T-cell (primary cell): ENCODE measurements around the gene CDC42BPG. TPM values are rescaled to one million over a fixed set of nuclear protein-coding genes. Genes with fewer than 3 reads are reported as not detected.

Source experiments
- ATAC-seq, 4 experiments: fragments of 200-7000 bp in 3 of 4; fragments of 150-1000 bp in 1 of 4; cut with Tn5 transposase; replicated peaks in 1 of 4; 1 replicate in 3 of 4; 2 replicates in 1 of 4; pipeline ENCODE4 v1.10.0; 2021; ENCODE audit warnings: moderate library complexity in 3 of 4, mild to moderate bottlenecking in 2 of 4, moderate number of reproducible peaks in 1 of 4
- CTCF ChIA-PET, 2 donors: fragments of 300-600 bp; sonication (Branson Sonifier 250); formaldehyde crosslinking; loops; one replicate each; lab custom pipeline; 2022; ENCODE audit warnings: antibody characterized with exemption in 2 of 2; lab: Charles Lee
- POLR2A ChIA-PET, 2 donors: fragments of 300-600 bp; sonication (Branson Sonifier 250); formaldehyde crosslinking; loops; one replicate each; lab custom pipeline; 2022; ENCODE audit warnings: antibody characterized with exemption in 2 of 2; lab: Charles Lee
- DNase-seq, 35 experiments: peaks; one replicate each; pipeline versions ENCODE4 v3.0.0 to v3.0.0-alpha.2; 2013 to 2023
- H3K27ac ChIP-seq: one replicate; pipeline ENCODE4 v1.5.1; 2013; ENCODE audit warnings: low read length
- H3K27me3 ChIP-seq, 2 experiments: replicated peaks in 1 of 2; 1 replicate in 1 of 2; 2 replicates in 1 of 2; pipeline versions ENCODE4 v1.6.1 to v1.7.0; 2013; ENCODE audit warnings: low read length in 1 of 2, mixed read lengths in 1 of 2; ENCODE audit not compliant: control insufficient read depth in 2 of 2, insufficient read depth in 2 of 2; ENCODE audit errors: extremely low read depth in 1 of 2
- H3K36me3 ChIP-seq, 2 donors: 1 replicate in 1 of 2; 2 replicates in 1 of 2; pipeline versions ENCODE4 v1.6.1 to v1.7.0; 2013; ENCODE audit warnings: low read length in 1 of 2; ENCODE audit not compliant: control insufficient read depth in 2 of 2, insufficient read depth in 1 of 2; ENCODE audit errors: extremely low read depth in 1 of 2
- H3K4me1 ChIP-seq, 2 experiments: 1 replicate in 1 of 2; 2 replicates in 1 of 2; pipeline versions ENCODE4 v1.6.1 to v1.7.0; 2013; ENCODE audit warnings: low read length in 2 of 2, mixed read lengths in 1 of 2; ENCODE audit not compliant: insufficient read depth in 2 of 2, control insufficient read depth in 1 of 2; ENCODE audit errors: extremely low read depth in 1 of 2
- H3K4me3 ChIP-seq, 2 donors: 1 replicate in 1 of 2; 2 replicates in 1 of 2; pipeline versions ENCODE4 v1.5.1 to v1.7.0; 2013; ENCODE audit warnings: mild to moderate bottlenecking in 2 of 2, low read length in 1 of 2, moderate library complexity in 1 of 2; ENCODE audit not compliant: control insufficient read depth in 1 of 2; ENCODE audit errors: extremely low read depth in 1 of 2
- H3K9me3 ChIP-seq: 2 replicates; pipeline ENCODE4 v1.7.0; 2013
- H3K27ac Mint-ChIP-seq, 2 donors: one replicate each; pipeline ENCODE4 v1.8.0; 2020 to 2021; ENCODE audit warnings: mild to moderate bottlenecking in 2 of 2, mixed read lengths in 2 of 2
- H3K27me3 Mint-ChIP-seq, 2 donors: one replicate each; pipeline ENCODE4 v1.8.0; 2021 to 2022; ENCODE audit warnings: mixed read lengths in 2 of 2
- H3K36me3 Mint-ChIP-seq: one replicate; pipeline ENCODE4 v1.8.0; 2021; ENCODE audit warnings: mixed read lengths
- H3K4me1 Mint-ChIP-seq, 3 donors: one replicate each; pipeline ENCODE4 v1.8.0; 2020 to 2022; ENCODE audit warnings: mixed read lengths in 3 of 3, mild to moderate bottlenecking in 1 of 3
- H3K4me3 Mint-ChIP-seq, 3 donors: one replicate each; pipeline ENCODE4 v1.8.0; 2020 to 2022; ENCODE audit warnings: mild to moderate bottlenecking in 3 of 3, mixed read lengths in 3 of 3, moderate library complexity in 3 of 3
- H3K9me3 Mint-ChIP-seq, 3 donors: one replicate each; pipeline ENCODE4 v1.8.0; 2020 to 2022; ENCODE audit warnings: mixed read lengths in 3 of 3
- WGBS: methylation state at CpG from one replicate; pipeline ENCODE4 v1.1.5; 2013; ENCODE audit warnings: missing lambda C conversion rate; ENCODE audit not compliant: insufficient coverage; 5-methylcytosine and 5-hydroxymethylcytosine counted together
- total RNA-seq, 35 experiments: library from RNA in 6 of 35; stranded (reverse) in 6 of 35; fragments of 120-200 nt in 1 of 35; gene quantifications; one replicate each; pipeline versions ENCODE4 v1.2.1 to v1.2.4 and lab custom pipeline; 2013 to 2026

Gene CDC42BPG
- total RNA-seq, 5 donors from 2014 or later (not counting 1 experiment from before 2014, with no cell fraction given), result 7.4 to 10.5 (median 9.1) TPM

DNA sequence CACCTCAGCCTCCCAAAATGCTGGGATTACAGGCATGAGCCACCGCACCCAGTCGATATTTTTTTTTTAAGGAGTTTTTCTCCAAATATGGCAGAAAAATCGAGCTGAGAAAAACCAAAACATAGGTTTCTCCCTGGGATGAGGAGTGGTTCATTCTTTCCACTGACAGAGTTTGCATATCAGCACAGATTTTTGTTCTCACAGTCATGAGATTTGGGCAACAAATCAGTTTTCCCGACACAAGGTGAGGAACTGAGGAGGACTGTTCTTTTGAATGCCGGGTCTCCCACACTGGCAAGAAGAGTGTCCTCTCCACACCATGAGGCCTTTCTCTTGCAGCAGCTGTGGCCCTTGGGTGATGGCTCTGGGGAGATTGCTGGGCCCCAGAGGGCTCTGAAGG lies 37.8 kb upstream of the CDC42BPG start:
- ChIA-PET POLR2A (interaction anchor here in 1 of 2 donors (1.0 kb wide), 1 partner anchor 23 kb away, joined by 9 read pairs; no protein-coding TSS in a partner anchor), CTCF (interaction anchor here in 1 of 2 donors (0.7 kb wide), 1 partner anchor 34 kb away, joined by 3 read pairs; no protein-coding TSS in a partner anchor)
- Histone ChIP-seq H3K4me1 (peaks cover 24 to 51% of the 10 kb centered on the region in 2 experiments), H3K4me3 (no peak overlapping the region), H3K36me3 (no peaks in the 10 kb centered on the region), H3K27me3 (no peaks in the 10 kb centered on the region), H3K27ac (no peak overlapping the region), H3K9me3 (no peaks in the 10 kb centered on the region)
- Mint-ChIP-seq H3K27ac (peak overlapping the region; percentile 16 to 27), H3K36me3 (peaks cover 2% of the 10 kb centered on the region), H3K4me3 (no peak overlapping the region), H3K9me3 (no peaks in the 10 kb centered on the region), H3K27me3 (no peaks in the 10 kb centered on the region), H3K4me1 (peaks cover 42 to 53% (median 52%) of the 10 kb centered on the region in 3 donors)
- no CpG with 5 or more reads among the region's 5 CpGs for WGBS
- ATAC-seq (no peak), DNase-seq (no peak)

DNA sequence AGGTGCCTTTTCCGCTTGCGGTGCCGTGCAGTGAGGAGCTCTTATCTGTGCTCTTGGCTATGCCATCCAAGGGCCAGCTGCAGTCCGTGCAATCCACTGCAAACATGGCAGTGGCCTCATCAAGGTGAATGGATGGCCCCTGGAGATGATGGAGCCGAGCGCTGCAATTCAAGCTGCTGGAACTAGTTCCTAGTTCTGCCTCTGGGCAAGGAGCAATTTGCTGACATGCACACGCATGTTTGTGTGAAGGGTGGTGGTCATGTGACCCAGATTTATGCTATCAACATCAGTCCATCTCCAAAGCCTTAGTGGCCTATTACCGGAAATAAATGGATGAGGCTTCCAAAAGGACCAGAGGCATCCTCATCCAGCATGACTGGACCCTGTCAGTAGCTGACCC lies 37.0 kb upstream of the CDC42BPG start:
- Mint-ChIP-seq H3K9me3 (no peaks in the 10 kb centered on the region), H3K27ac (peak overlapping the region; percentile 82 to 96), H3K4me1 (peaks cover 44 to 59% (median 57%) of the 10 kb centered on the region in 3 donors), H3K36me3 (peaks cover 10% of the 10 kb centered on the region), H3K27me3 (no peaks in the 10 kb centered on the region), H3K4me3 (peak overlapping the region in 1 of 3 donors; percentile 99)
- Histone ChIP-seq H3K9me3 (no peaks in the 10 kb centered on the region), H3K4me1 (peaks cover 24 to 57% of the 10 kb centered on the region in 2 experiments), H3K36me3 (peaks cover 0 to 2% of the 10 kb centered on the region in 2 donors), H3K27ac (no peak overlapping the region), H3K4me3 (no peak overlapping the region), H3K27me3 (no peaks in the 10 kb centered on the region)
- DNase-seq (no peak), ATAC-seq (no peak)
- 98% methylated on average over 6 of the region's 8 CpGs for WGBS
- ChIA-PET POLR2A (interaction anchor here (0.6 to 1.0 kb wide), 2 partner anchors 15 to 23 kb away, joined by 3 to 9 read pairs; no protein-coding TSS in a partner anchor), CTCF (interaction anchor here in 1 of 2 donors (0.5 kb wide), 1 partner anchor 36 kb away, joined by 4 read pairs; no protein-coding TSS in a partner anchor)

DNA sequence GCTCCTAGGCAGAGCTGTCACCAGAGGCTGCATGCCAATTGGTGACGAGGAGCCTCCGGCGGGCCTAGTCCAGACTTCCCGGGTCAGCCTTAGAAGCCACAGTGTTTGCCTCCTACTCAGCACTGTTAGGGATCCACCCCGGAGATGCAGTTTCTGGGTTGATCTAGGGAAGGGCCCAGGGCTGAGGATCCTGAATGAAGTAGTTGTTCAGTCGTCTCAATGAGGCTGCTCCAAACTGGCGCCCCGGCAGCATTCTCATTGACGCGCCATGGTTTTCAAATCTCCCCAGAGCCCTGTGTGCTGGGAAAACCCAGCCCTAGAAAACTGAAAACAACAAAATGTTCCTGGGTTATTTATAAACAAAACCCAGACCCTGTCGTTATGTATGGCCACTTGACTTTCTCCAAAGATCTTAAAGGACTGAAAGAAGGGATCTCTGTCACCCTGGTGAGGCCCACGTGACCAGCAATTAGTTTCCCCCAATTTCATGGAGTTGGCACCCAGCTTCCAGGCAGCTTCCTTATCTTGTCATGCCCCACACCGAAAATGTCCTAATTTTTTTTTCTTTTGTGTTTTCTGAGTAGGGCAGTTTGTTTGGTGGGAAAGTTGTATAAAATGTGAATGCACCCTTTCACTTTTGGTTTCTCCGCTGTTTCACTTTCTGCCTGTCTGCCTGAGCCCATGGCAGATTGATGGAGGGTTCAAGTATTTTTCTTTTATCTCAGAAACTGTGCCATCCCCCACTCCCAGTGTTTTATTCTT lies 36.0 kb upstream of the CDC42BPG start:
- Histone ChIP-seq H3K4me3 (peak overlapping the region; percentile 24 to 44), H3K36me3 (peaks cover 5 to 6% of the 10 kb centered on the region in 2 donors), H3K27me3 (no peaks in the 10 kb centered on the region), H3K27ac (peak overlapping the region; percentile 89), H3K9me3 (no peaks in the 10 kb centered on the region), H3K4me1 (peaks cover 24 to 66% of the 10 kb centered on the region in 2 experiments)
- ChIA-PET POLR2A (interaction anchor here (0.6 kb wide), 4 partner anchors 44 to 563 kb away, joined by 4 to 16 read pairs (median 6); partner anchors contain the start of gene PRDX5 (in 1 of the 2)), CTCF (interaction anchor here in 1 of 2 donors (0.6 kb wide), 1 partner anchor 64 kb away, joined by 4 read pairs; no protein-coding TSS in a partner anchor)
- Mint-ChIP-seq H3K27me3 (no peaks in the 10 kb centered on the region), H3K9me3 (no peaks in the 10 kb centered on the region), H3K4me3 (peak overlapping the region; percentile 84 to 99 (median 99)), H3K36me3 (peaks cover 20% of the 10 kb centered on the region), H3K4me1 (peaks cover 43 to 60% (median 59%) of the 10 kb centered on the region in 3 donors), H3K27ac (peak overlapping the region; percentile 96)
- 44% methylated on average over 8 of the region's 14 CpGs for WGBS
- ATAC-seq, result no peak
- DNase-seq, result peak in 1 of 35 experiments; percentile 72

DNA sequence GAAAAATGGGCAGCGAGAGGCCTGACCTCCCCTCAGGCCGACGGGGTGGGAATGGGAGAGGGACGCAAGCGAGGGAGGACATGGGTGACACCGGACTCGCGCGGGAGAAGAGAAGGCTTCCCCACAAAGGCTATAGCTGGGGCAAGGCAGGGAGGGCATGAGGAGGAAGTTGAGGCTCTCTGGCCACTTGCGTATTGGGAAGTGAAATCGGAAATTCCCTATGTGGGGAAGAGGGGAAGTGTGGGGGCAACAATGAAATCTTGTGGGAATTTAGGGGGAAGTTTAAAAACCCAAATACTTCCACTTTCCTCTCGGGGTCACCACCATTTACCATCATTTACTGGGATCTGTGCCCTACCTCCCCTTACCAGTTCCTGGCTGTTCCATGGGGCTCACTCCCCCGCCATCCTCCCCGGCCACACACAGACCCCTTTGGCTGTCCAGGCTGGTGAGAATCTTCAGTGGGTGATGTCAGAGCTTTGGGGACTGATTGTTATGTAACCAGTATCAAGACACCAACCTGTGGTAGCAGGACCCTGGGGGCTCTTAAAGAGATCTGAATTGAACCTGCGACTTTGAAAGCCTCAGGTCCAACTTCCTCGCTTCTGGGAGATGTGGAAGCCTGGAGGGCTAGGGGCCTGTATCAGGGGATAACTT lies 34.9 kb upstream of the CDC42BPG start:
- H3K27me3 ChIP-seq, result no peaks in the 10 kb centered on the region
- POLR2A ChIA-PET, result interaction anchor here in 1 of 2 donors (0.6 kb wide), 2 partner anchors 114 to 662 kb away, joined by 3 to 7 read pairs; no protein-coding TSS in a partner anchor
- peaks cover 28% of the 10 kb centered on the region for H3K36me3 Mint-ChIP-seq
- peak overlapping the region; percentile 96 for H3K27ac Mint-ChIP-seq
- H3K36me3 ChIP-seq, result peaks cover 11 to 14% of the 10 kb centered on the region in 2 donors
- ATAC-seq (no peak), DNase-seq (peak in 1 of 35 experiments; percentile 44)
- H3K4me3 ChIP-seq, result peak overlapping the region; percentile 53 to 72
- H3K9me3 ChIP-seq, result no peaks in the 10 kb centered on the region
- CTCF ChIA-PET, result interaction anchor here (0.5 to 1.3 kb wide), 5 partner anchors 9 to 822 kb away, joined by 4 to 5 read pairs (median 4); no protein-coding TSS in a partner anchor
- H3K27me3 Mint-ChIP-seq, result no peaks in the 10 kb centered on the region
- H3K4me1 ChIP-seq, result peaks cover 30 to 69% of the 10 kb centered on the region in 2 experiments
- peak overlapping the region; percentile 89 for H3K27ac ChIP-seq
- peaks cover 48 to 66% (median 64%) of the 10 kb centered on the region in 3 donors for H3K4me1 Mint-ChIP-seq
- peak overlapping the region; percentile 84 to 99 (median 99) for H3K4me3 Mint-ChIP-seq
- no peaks in the 10 kb centered on the region for H3K9me3 Mint-ChIP-seq
- WGBS, result 5% methylated on average over 9 of the region's 16 CpGs

DNA sequence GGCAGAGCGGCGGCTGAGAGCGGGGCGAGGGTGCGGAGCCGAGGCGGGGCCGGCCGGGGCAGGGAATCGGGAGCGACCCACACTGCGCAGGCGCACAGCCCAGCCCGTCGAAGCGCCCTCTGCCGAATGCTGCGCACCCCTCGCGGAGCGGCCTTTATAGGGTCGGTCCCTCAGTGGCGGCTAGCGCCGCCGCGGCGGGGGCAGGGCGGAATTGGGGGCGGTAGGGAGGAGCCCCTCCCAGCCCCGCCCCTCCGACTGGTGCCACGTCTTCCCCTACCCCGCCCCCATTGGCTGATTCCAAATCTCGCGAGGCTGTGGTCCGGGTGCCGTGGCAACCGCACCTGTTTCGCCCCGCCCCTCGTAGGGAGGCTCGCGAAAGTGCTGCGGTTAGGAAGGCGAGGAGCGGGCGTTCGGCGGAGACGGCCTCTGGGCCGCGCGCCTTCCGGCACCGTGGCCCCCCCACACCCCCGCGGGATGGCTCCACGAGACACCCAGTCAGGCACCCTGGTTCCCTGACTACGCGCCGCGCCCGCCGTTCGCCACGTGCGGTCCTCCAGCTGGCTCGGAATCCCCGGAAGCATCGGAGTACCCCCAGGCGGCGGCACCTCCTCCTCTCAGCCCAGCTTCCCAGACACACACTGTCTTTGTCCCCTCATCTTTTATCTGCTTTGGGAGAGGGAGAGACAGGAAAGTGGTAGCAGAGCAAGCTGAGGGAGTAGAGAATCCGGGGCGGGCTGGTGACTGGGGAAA lies 34.2 kb upstream of the CDC42BPG start, which contains the start of gene EHD1:
Gene EHD1, minus strand, starts transcription at position 128 of the 750 bp plus-strand sequence. CDS start 157 bp downstream, outside the sequence.
- CTCF ChIA-PET, result interaction anchor here (0.5 to 1.3 kb wide), 8 partner anchors 10 to 822 kb away, joined by 3 to 5 read pairs (median 4); no protein-coding TSS in a partner anchor
- no peaks in the 10 kb centered on the region for H3K27me3 Mint-ChIP-seq
- POLR2A ChIA-PET, result interaction anchor here (0.5 to 1.1 kb wide), 9 partner anchors 10 to 677 kb away, joined by 3 to 8 read pairs (median 4); partner anchors contain the start of gene SF1 (in 1 of the 2)
- H3K9me3 ChIP-seq, result no peaks in the 10 kb centered on the region
- H3K4me3 Mint-ChIP-seq, result peak within 1 kb of the TSS; percentile 99
- H3K4me1 Mint-ChIP-seq, result peaks cover 51 to 64% (median 60%) of the 10 kb centered on the region in 3 donors
- peaks cover 30% of the 10 kb centered on the region for H3K36me3 Mint-ChIP-seq
- peak within 1 kb of the TSS; percentile 89 for H3K27ac ChIP-seq
- WGBS, result 0% methylated on average over 62 of the region's 75 CpGs
- peaks cover 14 to 17% of the 10 kb centered on the region in 2 donors for H3K36me3 ChIP-seq
- no peaks in the 10 kb centered on the region for H3K9me3 Mint-ChIP-seq
- ATAC-seq (peak; percentile 79 to 90 (median 83)), DNase-seq (peak; percentile 98 to 100 (median 99))
- H3K27me3 ChIP-seq, result no peaks in the 10 kb centered on the region
- H3K27ac Mint-ChIP-seq, result peak within 1 kb of the TSS; percentile 96 to 97
- peaks cover 30 to 71% of the 10 kb centered on the region in 2 experiments for H3K4me1 ChIP-seq
- peak within 1 kb of the TSS; percentile 95 to 99 for H3K4me3 ChIP-seq
